ENCODE data around the gene MEGF8.

The MEGF8 gene

GRCh38 chr19:42287017-42287826 lies 38.2 kb upstream of the MEGF8 start:
- DNase-seq: no peak

GRCh38 chr19:42287827-42288107 lies 37.7 kb upstream of the MEGF8 start:
- DNase-seq: no peak

GRCh38 chr19:42288387-42288786 lies 37.0 kb upstream of the MEGF8 start:
- DNase-seq: no peak

- no peak for DNase-seq
These were observed 36.4 kb upstream of the MEGF8 start for GRCh38 chr19:42288881-42289555.

- no peak for DNase-seq
These were observed 35.8 kb upstream of the MEGF8 start for GRCh38 chr19:42289556-42290041.

GRCh38 chr19:42290136-42290522 lies 35.3 kb upstream of the MEGF8 start:
- DNase-seq: no peak

- DNase-seq: peak; percentile 71
These were observed 34.7 kb upstream of the MEGF8 start for GRCh38 chr19:42290523-42291434.

GRCh38 chr19:42291435-42291810 lies 34.0 kb upstream of the MEGF8 start:
- no peak for DNase-seq

- DNase-seq: no peak
These were observed 33.1 kb upstream of the MEGF8 start for GRCh38 chr19:42292042-42292960.

- no peak for DNase-seq
These were observed 32.5 kb upstream of the MEGF8 start for GRCh38 chr19:42292963-42293362.

- no peak for DNase-seq
These were observed 31.9 kb upstream of the MEGF8 start for GRCh38 chr19:42293540-42293939.

- no peak for DNase-seq
These were observed 31.5 kb upstream of the MEGF8 start for GRCh38 chr19:42293948-42294347.

GRCh38 chr19:42294471-42295137 lies 30.8 kb upstream of the MEGF8 start:
- DNase-seq: no peak

- no peak for DNase-seq
These were observed 30.1 kb upstream of the MEGF8 start for GRCh38 chr19:42295342-42295741.

GRCh38 chr19:42295831-42296525 lies 29.5 kb upstream of the MEGF8 start:
- peak; percentile 91 for DNase-seq

- no peak for DNase-seq
These were observed 28.4 kb upstream of the MEGF8 start for GRCh38 chr19:42297039-42297438.

- no peak for DNase-seq
These were observed 23.7 kb upstream of the MEGF8 start, which contains the start of gene PRR19 for GRCh38 chr19:42301646-42302203. PRR19 (plus strand) TSS chr19:42302132; CDS start chr19:42309585, 7,453 bp downstream.

- no peak for DNase-seq
These were observed 22.4 kb upstream of the MEGF8 start for GRCh38 chr19:42303101-42303464.

GRCh38 chr19:42303876-42304275 lies 21.6 kb upstream of the MEGF8 start:
- no peak for DNase-seq

- peak; percentile 41 for DNase-seq
These were observed 18.8 kb upstream of the MEGF8 start for GRCh38 chr19:42306646-42307045.

GRCh38 chr19:42309686-42310085 lies 15.7 kb upstream of the MEGF8 start:
- no peak for DNase-seq
